Measurements from ENCODE around the gene BRINP3. TPM values are rescaled to one million over a fixed set of nuclear protein-coding genes. Genes with fewer than 3 reads are reported as not detected.

BRINP3 gene
- total and polyA plus RNA-seq, 2 experiments from 2014 or later = not detected

- no peak for ATAC-seq
- 0 out of 2 replicates have a peak, but pooled peaks cover 3% of the 10 kb centered on the region for H3K9me2 ChIP-seq (ENCODE audit: insufficient read depth)
- H3K4me1 ChIP-seq (ENCODE audit: insufficient read depth) = no peaks in the 10 kb centered on the region
- H3K4me2 ChIP-seq = no peak overlapping the region
- no peak for DNase-seq (ENCODE audit: low spot score)
- H3K36me3 ChIP-seq (ENCODE audit: insufficient read depth) = no peaks in the 10 kb centered on the region
- Mint-ChIP-seq H3K4me1 (no peaks in the 10 kb centered on the region), H3K9me3 (no peaks in the 10 kb centered on the region), H3K36me3 (ENCODE audit: low read depth) (no peaks in the 10 kb centered on the region), H3K27ac (no peak overlapping the region), H3K27me3 (ENCODE audit: insufficient read depth, low read depth, poor library complexity) (no peaks in the 10 kb centered on the region), H3K4me3 (no peak overlapping the region)
- TF ChIP-seq CTCF (conservative IDR thresholded peaks at IDR 0.05; ENCODE audit: low read depth in 2 of 2) (no peak), STAT1 (IDR thresholded peaks at IDR 0.05; ENCODE audit: unreplicated experiment) (no peak), POLR2AphosphoS5 (IDR thresholded peaks at IDR 0.05; ENCODE audit: low read depth) (no peak), ZNF462 (CRISPR knock-in tag; IDR thresholded peaks at IDR 0.05) (no peak), JUNB (IDR thresholded peaks at IDR 0.05; ENCODE audit: unreplicated experiment) (no peak), EZH2 (IDR thresholded peaks at IDR 0.05; ENCODE audit: low read depth, unreplicated experiment) (no peak), ZNF114 (CRISPR knock-in tag; IDR thresholded peaks at IDR 0.05) (no peak), ZNF331 (CRISPR knock-in tag; IDR thresholded peaks at IDR 0.05; ENCODE audit: low read depth) (no peak), NANOG (IDR thresholded peaks at IDR 0.05; ENCODE audit: borderline replicate concordance) (no peak), CREB1 (CRISPR knock-in tag; IDR thresholded peaks at IDR 0.05; ENCODE audit: low read depth) (no peak), ETS1 (IDR thresholded peaks at IDR 0.05) (no peak), EZH2phosphoT487 (IDR thresholded peaks at IDR 0.05; ENCODE audit: unreplicated experiment) (no peak)
- TF ChIP-seq, protein P1, sequence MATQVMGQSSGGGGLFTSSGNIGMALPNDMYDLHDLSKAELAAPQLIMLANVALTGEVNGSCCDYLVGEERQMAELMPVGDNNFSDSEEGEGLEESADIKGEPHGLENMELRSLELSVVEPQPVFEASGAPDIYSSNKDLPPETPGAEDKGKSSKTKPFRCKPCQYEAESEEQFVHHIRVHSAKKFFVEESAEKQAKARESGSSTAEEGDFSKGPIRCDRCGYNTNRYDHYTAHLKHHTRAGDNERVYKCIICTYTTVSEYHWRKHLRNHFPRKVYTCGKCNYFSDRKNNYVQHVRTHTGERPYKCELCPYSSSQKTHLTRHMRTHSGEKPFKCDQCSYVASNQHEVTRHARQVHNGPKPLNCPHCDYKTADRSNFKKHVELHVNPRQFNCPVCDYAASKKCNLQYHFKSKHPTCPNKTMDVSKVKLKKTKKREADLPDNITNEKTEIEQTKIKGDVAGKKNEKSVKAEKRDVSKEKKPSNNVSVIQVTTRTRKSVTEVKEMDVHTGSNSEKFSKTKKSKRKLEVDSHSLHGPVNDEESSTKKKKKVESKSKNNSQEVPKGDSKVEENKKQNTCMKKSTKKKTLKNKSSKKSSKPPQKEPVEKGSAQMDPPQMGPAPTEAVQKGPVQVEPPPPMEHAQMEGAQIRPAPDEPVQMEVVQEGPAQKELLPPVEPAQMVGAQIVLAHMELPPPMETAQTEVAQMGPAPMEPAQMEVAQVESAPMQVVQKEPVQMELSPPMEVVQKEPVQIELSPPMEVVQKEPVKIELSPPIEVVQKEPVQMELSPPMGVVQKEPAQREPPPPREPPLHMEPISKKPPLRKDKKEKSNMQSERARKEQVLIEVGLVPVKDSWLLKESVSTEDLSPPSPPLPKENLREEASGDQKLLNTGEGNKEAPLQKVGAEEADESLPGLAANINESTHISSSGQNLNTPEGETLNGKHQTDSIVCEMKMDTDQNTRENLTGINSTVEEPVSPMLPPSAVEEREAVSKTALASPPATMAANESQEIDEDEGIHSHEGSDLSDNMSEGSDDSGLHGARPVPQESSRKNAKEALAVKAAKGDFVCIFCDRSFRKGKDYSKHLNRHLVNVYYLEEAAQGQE (IDR thresholded peaks at IDR 0.05; ENCODE audit: unreplicated experiment) = no peak
- no peak overlapping the region for H3K4me3 ChIP-seq
- H2AFZ ChIP-seq = no peak overlapping the region
- no peaks in the 10 kb centered on the region for H4K20me1 ChIP-seq (replicated peaks; ENCODE audit: insufficient read depth)
- H3K27me3 ChIP-seq (ENCODE audit: insufficient read depth) = no peaks in the 10 kb centered on the region
- no peaks in the 10 kb centered on the region for H3K79me2 ChIP-seq (replicated peaks; ENCODE audit: insufficient read depth)
- H3F3A ChIP-seq (replicated peaks; ENCODE audit: low read depth) = no peaks in the 10 kb centered on the region
- H3K27ac ChIP-seq (ENCODE audit: low read depth) = no peak overlapping the region
Observed at GRCh38 chr1:190168893-190169280, 308.8 kb downstream of the BRINP3 start.
